C4-2B (cell line): Measurements from ENCODE around the gene OR7A5.

Experiments
- CTCF ChIP-seq: fragments of 450-650 bp; conservative IDR thresholded peaks from 2 replicates; pipeline ENCODE4 v1.5.1; 2017; ENCODE audit warnings: mild to moderate bottlenecking
- ZFX ChIP-seq: fragments of 450-650 bp; IDR thresholded peaks from 2 replicates; pipeline ENCODE4 v1.6.1; 2017

- no peak for TF ChIP-seq CTCF
- TF ChIP-seq ZFX = no peak
These were observed 9.0 kb downstream of the OR7A5 start for GRCh38 chr19:14826006-14826405.
